Astrocyte (in vitro differentiated cells and primary cell): ENCODE measurements around the gene RANBP1. TPM values are rescaled to one million over a fixed set of nuclear protein-coding genes. Genes with fewer than 3 reads are reported as not detected.
A peak's percentile ranks its signal among the peaks of the same experiment; 100 is the strongest.

Source experiments
- DNase-seq: peaks from one replicate; pipeline ENCODE4 v3.0.0-alpha.2; 2010; ENCODE audit warnings: low read depth
- FAIRE-seq: peaks from 2 replicates; lab custom pipeline; 2011; peaks lifted over from hg19 to GRCh38; lab: Jason Lieb, UNC
- H2AFZ ChIP-seq: 2 replicates; pipeline ENCODE4 v1.6.0; 2012; ENCODE audit warnings: low read depth, low read length, inconsistent platforms
- H3K27ac ChIP-seq: 2 replicates; pipeline ENCODE4 v1.5.1; 2011; ENCODE audit warnings: low read depth, low read length, inconsistent platforms
- H3K27me3 ChIP-seq: 2 replicates; pipeline ENCODE4 v1.6.0; 2011; ENCODE audit warnings: low read length, inconsistent platforms; ENCODE audit not compliant: insufficient read depth
- H3K36me3 ChIP-seq: 2 replicates; pipeline ENCODE4 v1.5.1; 2011; ENCODE audit warnings: low read length, inconsistent platforms; ENCODE audit not compliant: insufficient read depth
- H3K4me1 ChIP-seq: 2 replicates; pipeline ENCODE4 v1.5.1; 2011; ENCODE audit warnings: low read length, inconsistent platforms; ENCODE audit not compliant: insufficient read depth
- H3K4me2 ChIP-seq: 2 replicates; pipeline ENCODE4 v1.6.0; 2012; ENCODE audit warnings: low read length, inconsistent platforms
- H3K4me3 ChIP-seq: 2 replicates; pipeline ENCODE4 v1.5.1; 2011; ENCODE audit warnings: low read depth, mild to moderate bottlenecking, low read length, inconsistent platforms; ENCODE audit not compliant: insufficient read depth
- H3K79me2 ChIP-seq: 2 replicates; pipeline ENCODE4 v1.6.0; 2012; ENCODE audit warnings: mild to moderate bottlenecking, low read length, inconsistent platforms; ENCODE audit not compliant: insufficient read depth
- H3K9ac ChIP-seq: 2 replicates; pipeline ENCODE4 v1.6.0; 2012; ENCODE audit warnings: mild to moderate bottlenecking, low read length, inconsistent platforms
- H3K9me3 ChIP-seq: 2 replicates; pipeline ENCODE4 v1.5.1; 2012; ENCODE audit warnings: low read depth, mild to moderate bottlenecking, low read length, inconsistent platforms; ENCODE audit not compliant: insufficient read depth
- H4K20me1 ChIP-seq: 2 replicates; pipeline ENCODE4 v1.6.0; 2012; ENCODE audit warnings: low read length, inconsistent platforms; ENCODE audit not compliant: insufficient read depth
- H3K27ac Mint-ChIP-seq: one replicate; pipeline ENCODE4 v1.8.0; 2021; ENCODE audit warnings: mild to moderate bottlenecking, mixed read lengths; ENCODE audit not compliant: unreplicated experiment
- H3K27me3 Mint-ChIP-seq: one replicate; pipeline ENCODE4 v1.8.0; 2021; ENCODE audit warnings: low read depth, mixed read lengths; ENCODE audit not compliant: unreplicated experiment
- H3K36me3 Mint-ChIP-seq: one replicate; pipeline ENCODE4 v1.8.0; 2021; ENCODE audit warnings: low read depth, mixed read lengths; ENCODE audit not compliant: unreplicated experiment
- H3K4me1 Mint-ChIP-seq: one replicate; pipeline ENCODE4 v1.8.0; 2021; ENCODE audit warnings: low read depth, mixed read lengths; ENCODE audit not compliant: unreplicated experiment
- H3K4me3 Mint-ChIP-seq: one replicate; pipeline ENCODE4 v1.8.0; 2021; ENCODE audit warnings: mild to moderate bottlenecking, moderate library complexity, mixed read lengths; ENCODE audit not compliant: unreplicated experiment
- H3K9me3 Mint-ChIP-seq: one replicate; pipeline ENCODE4 v1.8.0; 2021; ENCODE audit warnings: mild to moderate bottlenecking, mixed read lengths; ENCODE audit not compliant: unreplicated experiment
- EZH2 ChIP-seq: IDR thresholded peaks from 2 replicates; pipeline ENCODE4 v1.6.1; 2012; ENCODE audit warnings: mild to moderate bottlenecking, low read length, inconsistent platforms; ENCODE audit not compliant: insufficient read depth
- total RNA-seq: library from RNA; stranded (reverse); gene quantifications from 2 replicates; pipeline ENCODE4 v1.2.1, GENCODE V29; 2021
- TF ChIP-seq, protein P1 (sequence below): IDR thresholded peaks from 2 replicates; pipeline ENCODE4 v1.5.1; 2011; ENCODE audit warnings: low read depth, mild to moderate bottlenecking, inconsistent platforms, low read length, moderate library complexity; ENCODE audit not compliant: insufficient read depth

RANBP1 gene
- total RNA-seq, 1 donor from 2014 or later, result 164 TPM

DNA sequence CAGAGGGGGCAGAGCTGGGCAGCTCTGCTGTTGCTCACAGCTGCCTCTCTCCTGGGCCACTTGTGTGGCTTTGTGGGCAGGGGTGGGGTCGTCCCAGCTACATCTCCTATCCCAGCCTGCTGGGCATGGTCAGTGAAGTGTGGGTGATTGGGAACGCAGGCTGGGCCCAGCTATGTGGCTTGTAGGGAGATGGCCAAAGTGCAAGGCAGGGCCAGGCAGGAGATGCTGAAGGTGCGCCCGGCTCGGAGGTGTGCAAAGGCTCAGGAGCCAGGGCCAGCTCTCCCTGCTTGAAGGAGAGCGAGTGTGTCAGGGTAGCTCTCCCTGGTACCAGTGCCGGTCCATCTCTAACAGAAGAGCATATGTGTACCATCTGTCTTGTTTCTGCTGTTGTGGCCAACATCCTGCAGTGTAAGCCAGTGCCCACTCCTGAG, 8.4 kb upstream of the RANBP1 start:
- FAIRE-seq (no peak), DNase-seq (no peak)
- Mint-ChIP-seq H3K27me3 (no peaks in the 10 kb centered on the region), H3K36me3 (peaks cover 11% of the 10 kb centered on the region), H3K4me1 (peaks cover 2% of the 10 kb centered on the region), H3K27ac (peak overlapping the region; percentile 15), H3K9me3 (no peaks in the 10 kb centered on the region), H3K4me3 (no peak overlapping the region)
- Histone ChIP-seq H3K4me1 (no peaks in the 10 kb centered on the region), H3K4me2 (no peak overlapping the region), H3K4me3 (no peak overlapping the region), H3K79me2 (peaks cover 39% of the 10 kb centered on the region), H4K20me1 (peaks cover 93% of the 10 kb centered on the region), H2AFZ (no peak overlapping the region), H3K36me3 (peaks cover 53% of the 10 kb centered on the region), H3K9me3 (no peaks in the 10 kb centered on the region), H3K27ac (no peak overlapping the region), H3K27me3 (no peaks in the 10 kb centered on the region), H3K9ac (no peak overlapping the region)
- TF ChIP-seq, protein P1, sequence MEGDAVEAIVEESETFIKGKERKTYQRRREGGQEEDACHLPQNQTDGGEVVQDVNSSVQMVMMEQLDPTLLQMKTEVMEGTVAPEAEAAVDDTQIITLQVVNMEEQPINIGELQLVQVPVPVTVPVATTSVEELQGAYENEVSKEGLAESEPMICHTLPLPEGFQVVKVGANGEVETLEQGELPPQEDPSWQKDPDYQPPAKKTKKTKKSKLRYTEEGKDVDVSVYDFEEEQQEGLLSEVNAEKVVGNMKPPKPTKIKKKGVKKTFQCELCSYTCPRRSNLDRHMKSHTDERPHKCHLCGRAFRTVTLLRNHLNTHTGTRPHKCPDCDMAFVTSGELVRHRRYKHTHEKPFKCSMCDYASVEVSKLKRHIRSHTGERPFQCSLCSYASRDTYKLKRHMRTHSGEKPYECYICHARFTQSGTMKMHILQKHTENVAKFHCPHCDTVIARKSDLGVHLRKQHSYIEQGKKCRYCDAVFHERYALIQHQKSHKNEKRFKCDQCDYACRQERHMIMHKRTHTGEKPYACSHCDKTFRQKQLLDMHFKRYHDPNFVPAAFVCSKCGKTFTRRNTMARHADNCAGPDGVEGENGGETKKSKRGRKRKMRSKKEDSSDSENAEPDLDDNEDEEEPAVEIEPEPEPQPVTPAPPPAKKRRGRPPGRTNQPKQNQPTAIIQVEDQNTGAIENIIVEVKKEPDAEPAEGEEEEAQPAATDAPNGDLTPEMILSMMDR, result no peak
- TF ChIP-seq EZH2, result no peak

GRCh38 chr22:20107951-20108756, 7.8 kb upstream of the RANBP1 start:
- Histone ChIP-seq H3K4me2 (no peak overlapping the region), H3K36me3 (peaks cover 51% of the 10 kb centered on the region), H2AFZ (no peak overlapping the region), H3K4me3 (no peak overlapping the region), H4K20me1 (peaks cover 91% of the 10 kb centered on the region), H3K27me3 (no peaks in the 10 kb centered on the region), H3K9ac (no peak overlapping the region), H3K27ac (no peak overlapping the region), H3K4me1 (no peaks in the 10 kb centered on the region), H3K9me3 (no peaks in the 10 kb centered on the region), H3K79me2 (peaks cover 34% of the 10 kb centered on the region)
- Mint-ChIP-seq H3K4me3 (no peak overlapping the region), H3K36me3 (peaks cover 11% of the 10 kb centered on the region), H3K27ac (no peak overlapping the region), H3K4me1 (peaks cover 2% of the 10 kb centered on the region), H3K27me3 (no peaks in the 10 kb centered on the region), H3K9me3 (no peaks in the 10 kb centered on the region)
- DNase-seq, result no peak
- no peak for FAIRE-seq
- TF ChIP-seq, protein P1, result no peak
- TF ChIP-seq EZH2, result no peak

DNA sequence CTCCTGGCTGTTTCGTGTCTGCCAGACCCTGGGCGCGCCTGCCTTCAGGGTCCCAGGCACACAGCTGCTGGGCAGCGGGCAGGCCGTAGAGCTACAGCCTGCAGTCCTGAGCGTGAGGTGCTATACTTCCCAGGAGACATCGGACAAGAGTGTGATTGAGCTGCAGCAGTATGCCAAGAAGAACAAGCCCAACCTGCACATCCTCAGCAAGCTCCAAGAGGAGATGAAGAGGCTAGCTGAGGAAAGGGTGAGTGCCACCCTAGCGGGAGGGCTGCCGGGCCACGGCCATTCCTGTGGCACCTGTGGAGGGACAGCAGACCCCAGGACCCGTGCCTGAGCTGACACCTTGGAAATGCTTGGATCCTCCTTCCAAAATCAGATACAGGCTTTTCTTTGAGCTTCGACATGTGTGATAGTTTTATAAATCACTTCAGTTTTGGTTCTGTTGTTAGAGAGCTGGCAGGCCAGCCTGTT, 7.1 kb upstream of the RANBP1 start:
- DNase-seq (no peak), FAIRE-seq (no peak)
- no peak overlapping the region for H3K27ac Mint-ChIP-seq
- H3K36me3 Mint-ChIP-seq, result peaks cover 11% of the 10 kb centered on the region
- no peak overlapping the region for H3K27ac ChIP-seq
- H3K79me2 ChIP-seq, result peaks cover 28% of the 10 kb centered on the region
- H3K27me3 Mint-ChIP-seq, result no peaks in the 10 kb centered on the region
- H3K4me1 Mint-ChIP-seq, result peaks cover 2% of the 10 kb centered on the region
- peaks cover 87% of the 10 kb centered on the region for H4K20me1 ChIP-seq
- no peak overlapping the region for H3K4me2 ChIP-seq
- H3K4me3 Mint-ChIP-seq, result no peak overlapping the region
- no peak overlapping the region for H2AFZ ChIP-seq
- no peaks in the 10 kb centered on the region for H3K9me3 Mint-ChIP-seq
- TF ChIP-seq, protein P1, result no peak
- TF ChIP-seq EZH2, result no peak
- H3K36me3 ChIP-seq, result peaks cover 51% of the 10 kb centered on the region
- no peak overlapping the region for H3K9ac ChIP-seq
- H3K9me3 ChIP-seq, result no peaks in the 10 kb centered on the region
- no peak overlapping the region for H3K4me3 ChIP-seq
- no peaks in the 10 kb centered on the region for H3K27me3 ChIP-seq
- H3K4me1 ChIP-seq, result no peaks in the 10 kb centered on the region
